22Rv1 (cell line): ENCODE measurements around the gene ESM1.

Source experiments
- H3K27ac ChIP-seq: fragments of 450-650 bp; 2 replicates; pipeline ENCODE4 v1.5.1; 2017
- CTCF ChIP-seq: fragments of 450-650 bp; IDR thresholded peaks from 2 replicates; pipeline ENCODE4 v1.5.1; 2017; ENCODE audit warnings: mild to moderate bottlenecking
- ZFX ChIP-seq: fragments of 450-650 bp; IDR thresholded peaks from 2 replicates; pipeline ENCODE4 v1.6.1; 2017; ENCODE audit warnings: antibody characterized with exemption, borderline replicate concordance

ESM1 gene

GRCh38 chr5:54988218-54988617 is 2.8 kb upstream of the ESM1 start:
- H3K27ac ChIP-seq, result no peak overlapping the region
- no peak for TF ChIP-seq ZFX
- no peak for TF ChIP-seq CTCF

DNA sequence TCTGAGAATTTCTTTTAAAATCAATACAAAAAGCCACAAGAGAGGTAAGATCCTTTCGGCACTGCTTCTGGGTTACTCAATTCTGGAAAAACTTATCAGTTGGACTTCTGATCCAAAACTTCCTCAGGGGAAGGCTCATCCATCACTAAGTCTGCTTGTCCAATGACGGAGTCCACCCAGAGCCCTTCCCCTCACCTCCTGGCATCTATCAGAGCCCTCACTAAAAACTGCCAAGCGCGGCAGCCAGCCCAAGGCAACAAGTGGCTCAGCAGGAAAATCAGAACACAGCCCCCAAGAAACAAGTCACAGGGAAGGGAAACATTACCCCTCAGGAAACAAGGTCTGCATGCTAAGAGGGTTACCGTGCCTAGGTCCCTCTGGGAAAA is 869 bp upstream of the ESM1 start:
- TF ChIP-seq ZFX, result no peak
- TF ChIP-seq CTCF, result no peak
- no peak overlapping the region for H3K27ac ChIP-seq

DNA sequence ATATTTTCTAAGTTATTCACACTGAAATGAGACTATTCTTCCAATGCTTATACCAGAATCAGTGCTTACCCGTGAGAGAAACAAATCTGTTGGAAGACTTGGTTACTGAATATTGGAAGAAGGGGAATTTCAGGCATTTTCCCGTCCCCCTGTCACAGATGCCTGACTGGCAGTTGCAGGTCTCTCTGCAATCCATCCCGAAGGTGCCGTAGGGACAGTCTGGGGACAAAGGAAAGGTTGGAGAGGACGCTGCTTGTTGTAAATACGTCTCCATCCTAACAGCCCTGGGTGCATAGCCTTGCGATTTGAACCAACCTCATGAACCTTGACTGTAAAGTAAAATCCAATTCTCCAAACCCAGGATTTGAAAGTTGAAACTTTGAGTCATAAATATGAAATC is 3.5 kb downstream of the ESM1 start:
- TF ChIP-seq ZFX (no peak), CTCF (no peak)
- H3K27ac ChIP-seq, result no peak overlapping the region

- no peak for TF ChIP-seq ZFX
- TF ChIP-seq CTCF, result no peak
- no peak overlapping the region for H3K27ac ChIP-seq
Observed at GRCh38 chr5:54975701-54976100, 9.7 kb downstream of the ESM1 start.

GRCh38 chr5:54969856-54970828 is 15.3 kb downstream of the ESM1 start:
- no peak overlapping the region for H3K27ac ChIP-seq
- no peak for TF ChIP-seq CTCF
- TF ChIP-seq ZFX, result no peak

- H3K27ac ChIP-seq, result no peak overlapping the region
- TF ChIP-seq CTCF (no peak), ZFX (no peak)
Observed at GRCh38 chr5:54969242-54969641, 16.2 kb downstream of the ESM1 start.

DNA sequence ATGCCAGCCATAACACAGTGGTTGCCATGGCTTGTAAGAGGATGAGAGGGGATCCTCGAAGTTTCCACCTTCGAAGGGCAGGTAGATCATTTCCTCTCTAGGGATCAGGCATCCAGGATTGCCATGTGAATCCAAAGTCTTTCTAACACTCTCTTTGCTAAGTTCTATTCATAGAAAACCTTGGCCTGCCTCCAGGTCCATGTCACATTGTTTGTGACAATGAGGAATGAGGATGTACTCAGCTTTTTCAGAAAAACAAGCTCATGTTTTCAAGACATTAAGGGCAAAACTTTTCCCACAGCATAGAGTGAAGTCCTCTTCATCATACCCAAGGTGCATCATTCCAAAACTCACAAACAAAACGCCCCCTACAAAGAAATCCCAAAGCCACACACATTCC is 19.6 kb downstream of the ESM1 start:
- H3K27ac ChIP-seq, result no peak overlapping the region
- TF ChIP-seq CTCF, result no peak
- TF ChIP-seq ZFX, result no peak
